Upper lobe of left lung (tissue), 4 donors: ENCODE results near the gene IRAG1.

Experiments
- EP300 ChIP-seq, 4 donors: sonication (generic); formaldehyde crosslinking; IDR thresholded peaks; one replicate each; pipeline ENCODE4 v1.5.1; 2017; ENCODE audit warnings: antibody characterized with exemption in 4 of 4, control low read depth in 2 of 4
- POLR2A ChIP-seq, 4 donors: fragments of 450-650 bp; IDR thresholded peaks; one replicate each; pipeline ENCODE4 v1.5.1; 2016 to 2017; ENCODE audit warnings: antibody characterized with exemption in 4 of 4, mild to moderate bottlenecking in 2 of 4
- POLR2AphosphoS5 ChIP-seq, 2 donors: sonication (generic); formaldehyde crosslinking; IDR thresholded peaks; one replicate each; pipeline ENCODE4 v1.5.1; 2017; ENCODE audit warnings: antibody characterized with exemption in 2 of 2
- TF ChIP-seq, protein P1 (sequence below), 6 experiments: fragments of 450-650 bp in 4 of 6; fragments of 200-600 bp in 2 of 6; sonication (generic) in 2 of 6; IDR thresholded peaks; one replicate each; pipeline ENCODE4 v1.5.1; 2016 to 2019; ENCODE audit warnings: antibody characterized with exemption in 6 of 6

DNA sequence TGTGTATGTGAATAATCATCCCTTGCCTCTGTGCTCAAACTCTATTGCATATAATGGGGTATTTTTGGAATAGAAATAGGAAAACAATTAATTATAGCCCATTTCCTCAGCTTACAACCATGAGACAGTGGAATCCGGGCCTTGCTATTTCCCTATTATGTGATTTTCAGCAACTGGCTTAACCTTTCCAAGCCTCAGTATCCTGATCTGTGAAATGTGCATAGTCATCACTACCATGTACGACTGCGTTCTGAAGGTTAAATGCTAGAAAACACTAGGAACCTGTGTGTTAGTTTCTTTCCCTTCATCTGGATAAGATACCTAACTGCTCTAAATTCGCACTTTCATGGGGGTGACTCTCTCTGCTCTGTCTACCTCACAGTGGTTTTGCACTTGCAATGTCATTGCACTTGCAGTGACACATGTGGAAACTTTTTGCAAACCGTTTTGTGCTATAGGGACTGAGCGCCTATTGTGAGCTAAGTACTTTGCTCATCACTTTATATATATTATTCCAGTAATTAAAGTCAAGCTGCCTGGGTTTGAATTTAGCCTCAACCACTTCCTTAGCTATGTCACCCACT, 48.3 kb downstream of the IRAG1 start:
- TF ChIP-seq, protein P1, sequence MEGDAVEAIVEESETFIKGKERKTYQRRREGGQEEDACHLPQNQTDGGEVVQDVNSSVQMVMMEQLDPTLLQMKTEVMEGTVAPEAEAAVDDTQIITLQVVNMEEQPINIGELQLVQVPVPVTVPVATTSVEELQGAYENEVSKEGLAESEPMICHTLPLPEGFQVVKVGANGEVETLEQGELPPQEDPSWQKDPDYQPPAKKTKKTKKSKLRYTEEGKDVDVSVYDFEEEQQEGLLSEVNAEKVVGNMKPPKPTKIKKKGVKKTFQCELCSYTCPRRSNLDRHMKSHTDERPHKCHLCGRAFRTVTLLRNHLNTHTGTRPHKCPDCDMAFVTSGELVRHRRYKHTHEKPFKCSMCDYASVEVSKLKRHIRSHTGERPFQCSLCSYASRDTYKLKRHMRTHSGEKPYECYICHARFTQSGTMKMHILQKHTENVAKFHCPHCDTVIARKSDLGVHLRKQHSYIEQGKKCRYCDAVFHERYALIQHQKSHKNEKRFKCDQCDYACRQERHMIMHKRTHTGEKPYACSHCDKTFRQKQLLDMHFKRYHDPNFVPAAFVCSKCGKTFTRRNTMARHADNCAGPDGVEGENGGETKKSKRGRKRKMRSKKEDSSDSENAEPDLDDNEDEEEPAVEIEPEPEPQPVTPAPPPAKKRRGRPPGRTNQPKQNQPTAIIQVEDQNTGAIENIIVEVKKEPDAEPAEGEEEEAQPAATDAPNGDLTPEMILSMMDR (IDR thresholded peaks at IDR 0.05), result no peak
- no peak for TF ChIP-seq POLR2AphosphoS5 (IDR thresholded peaks at IDR 0.05)
- TF ChIP-seq POLR2A (IDR thresholded peaks at IDR 0.05), result no peak
- TF ChIP-seq EP300 (IDR thresholded peaks at IDR 0.05), result no peak
